GM12864 (cell line): ENCODE data around the gene ADAMTS8.

Experiments used
- DNase-seq: peaks from one replicate; pipeline ENCODE4 v3.0.0-alpha.2; 2011; ENCODE audit warnings: low read depth
- H3K4me3 ChIP-seq: 2 replicates; pipeline ENCODE4 v1.5.1; 2011; ENCODE audit warnings: mild to moderate bottlenecking, low read depth, low read length, control low read depth
- TF ChIP-seq, protein P1 (sequence below): IDR thresholded peaks from 2 replicates; pipeline ENCODE4 v1.5.1; 2011; ENCODE audit warnings: low read depth, mild to moderate bottlenecking, moderate library complexity, low read length, control low read depth, inconsistent platforms; ENCODE audit errors: missing control alignments

The ADAMTS8 gene

DNA sequence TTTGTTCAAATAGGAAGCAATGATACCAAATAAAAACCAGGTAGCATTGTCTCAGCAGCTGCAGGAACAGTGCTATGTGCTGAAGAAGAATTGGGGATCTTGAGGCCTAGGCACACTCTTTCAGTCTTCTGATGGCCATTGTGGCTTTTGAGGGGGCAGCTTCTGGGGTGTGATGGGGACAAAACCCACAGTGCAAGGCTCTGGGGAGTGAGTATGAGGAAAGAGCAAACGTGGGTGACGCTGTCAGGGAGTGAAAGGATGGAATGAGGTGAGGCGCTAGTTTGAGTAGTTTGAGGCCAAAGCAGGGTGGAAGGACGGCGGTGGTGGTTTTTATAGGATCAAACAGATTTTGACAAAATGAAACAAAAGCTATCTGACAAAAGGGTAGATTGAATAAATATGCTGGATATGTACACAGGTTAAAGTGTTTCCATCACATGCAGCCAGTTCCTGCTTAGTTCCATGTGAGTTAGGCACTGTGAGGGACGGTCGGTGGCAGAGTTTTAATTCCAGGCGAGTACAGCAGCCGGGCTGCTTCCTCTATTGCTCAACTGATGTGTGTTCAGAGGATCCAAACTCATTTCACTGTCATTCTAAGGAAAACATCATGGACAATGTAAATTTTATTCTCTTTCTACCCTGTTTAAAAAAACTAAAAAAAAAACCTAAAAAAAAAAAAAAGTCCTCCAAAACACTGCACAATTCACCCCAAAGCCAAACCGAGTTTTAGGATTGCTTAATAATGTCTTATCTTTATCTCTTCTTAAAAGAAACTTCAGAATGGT, 38.9 kb upstream of the ADAMTS8 start:
- H3K4me3 ChIP-seq = no peak overlapping the region
- no peak for DNase-seq
- TF ChIP-seq, protein P1, sequence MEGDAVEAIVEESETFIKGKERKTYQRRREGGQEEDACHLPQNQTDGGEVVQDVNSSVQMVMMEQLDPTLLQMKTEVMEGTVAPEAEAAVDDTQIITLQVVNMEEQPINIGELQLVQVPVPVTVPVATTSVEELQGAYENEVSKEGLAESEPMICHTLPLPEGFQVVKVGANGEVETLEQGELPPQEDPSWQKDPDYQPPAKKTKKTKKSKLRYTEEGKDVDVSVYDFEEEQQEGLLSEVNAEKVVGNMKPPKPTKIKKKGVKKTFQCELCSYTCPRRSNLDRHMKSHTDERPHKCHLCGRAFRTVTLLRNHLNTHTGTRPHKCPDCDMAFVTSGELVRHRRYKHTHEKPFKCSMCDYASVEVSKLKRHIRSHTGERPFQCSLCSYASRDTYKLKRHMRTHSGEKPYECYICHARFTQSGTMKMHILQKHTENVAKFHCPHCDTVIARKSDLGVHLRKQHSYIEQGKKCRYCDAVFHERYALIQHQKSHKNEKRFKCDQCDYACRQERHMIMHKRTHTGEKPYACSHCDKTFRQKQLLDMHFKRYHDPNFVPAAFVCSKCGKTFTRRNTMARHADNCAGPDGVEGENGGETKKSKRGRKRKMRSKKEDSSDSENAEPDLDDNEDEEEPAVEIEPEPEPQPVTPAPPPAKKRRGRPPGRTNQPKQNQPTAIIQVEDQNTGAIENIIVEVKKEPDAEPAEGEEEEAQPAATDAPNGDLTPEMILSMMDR = no peak

DNA sequence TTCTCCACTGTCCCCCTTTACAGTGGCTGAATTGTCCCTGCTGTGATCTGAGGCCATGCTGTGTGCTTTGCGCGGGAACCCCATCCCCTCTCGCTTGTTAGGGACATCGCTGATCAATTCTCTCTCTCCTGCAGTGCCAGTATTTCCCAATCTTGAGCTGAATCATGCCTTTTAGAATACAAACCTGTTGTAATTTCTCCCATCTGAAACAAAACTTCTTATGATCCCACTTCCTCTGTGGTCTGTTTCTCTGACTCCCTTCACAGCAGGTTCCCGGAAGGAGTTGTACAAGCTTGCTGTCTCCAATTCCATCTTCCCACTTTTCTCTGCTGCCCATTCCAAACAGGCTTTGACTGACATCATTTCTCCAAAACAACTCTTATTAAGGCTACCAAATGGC, 36.9 kb upstream of the ADAMTS8 start:
- TF ChIP-seq, protein P1 = no peak
- no peak for DNase-seq
- no peak overlapping the region for H3K4me3 ChIP-seq

DNA sequence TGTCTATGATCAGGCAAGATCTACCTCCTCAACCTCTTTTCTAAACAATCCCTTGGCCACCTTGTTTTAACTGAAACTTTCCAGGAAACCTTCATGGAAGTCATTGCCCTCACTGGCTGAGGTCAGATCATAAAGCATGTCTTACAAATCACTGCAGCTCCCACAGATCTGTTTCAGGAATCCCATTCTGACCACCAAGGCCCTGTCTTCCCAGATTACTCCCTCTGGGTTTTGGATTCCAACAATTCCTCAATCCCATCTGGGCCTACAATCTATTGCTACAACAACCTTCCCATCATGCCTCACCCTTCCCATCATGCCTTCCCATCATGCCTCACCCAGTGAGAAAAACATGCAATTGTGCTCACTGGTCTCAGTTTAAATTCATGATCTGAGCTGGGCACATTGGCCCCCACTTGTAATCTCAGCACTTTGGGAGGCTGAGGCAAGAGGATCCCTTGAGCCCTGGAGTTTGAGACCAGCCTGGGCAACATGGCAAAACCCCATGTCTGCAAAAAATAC, 35.9 kb upstream of the ADAMTS8 start:
- no peak for DNase-seq
- H3K4me3 ChIP-seq = no peak overlapping the region
- TF ChIP-seq, protein P1 = no peak

DNA sequence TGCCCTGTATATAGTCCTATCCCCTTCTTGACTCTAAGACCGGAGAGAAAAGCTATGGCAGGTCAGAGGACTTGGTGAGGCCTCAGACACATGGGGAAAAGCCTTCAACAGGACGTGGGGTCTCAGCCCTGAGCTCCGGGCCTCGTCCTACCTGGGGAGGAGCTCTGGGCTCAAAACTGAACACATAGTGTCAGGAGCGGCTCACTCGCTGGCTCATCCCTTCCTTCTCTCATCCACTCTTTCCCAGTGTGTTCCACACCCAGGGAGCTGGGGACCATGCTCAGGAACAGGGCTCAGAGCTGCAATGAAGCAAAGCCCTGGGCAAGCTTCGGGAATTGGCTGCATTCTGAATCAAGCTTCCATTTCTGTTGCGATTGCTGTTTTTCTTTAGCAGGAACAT, 34.5 kb upstream of the ADAMTS8 start:
- no peak overlapping the region for H3K4me3 ChIP-seq
- TF ChIP-seq, protein P1 = no peak
- no peak for DNase-seq

DNA sequence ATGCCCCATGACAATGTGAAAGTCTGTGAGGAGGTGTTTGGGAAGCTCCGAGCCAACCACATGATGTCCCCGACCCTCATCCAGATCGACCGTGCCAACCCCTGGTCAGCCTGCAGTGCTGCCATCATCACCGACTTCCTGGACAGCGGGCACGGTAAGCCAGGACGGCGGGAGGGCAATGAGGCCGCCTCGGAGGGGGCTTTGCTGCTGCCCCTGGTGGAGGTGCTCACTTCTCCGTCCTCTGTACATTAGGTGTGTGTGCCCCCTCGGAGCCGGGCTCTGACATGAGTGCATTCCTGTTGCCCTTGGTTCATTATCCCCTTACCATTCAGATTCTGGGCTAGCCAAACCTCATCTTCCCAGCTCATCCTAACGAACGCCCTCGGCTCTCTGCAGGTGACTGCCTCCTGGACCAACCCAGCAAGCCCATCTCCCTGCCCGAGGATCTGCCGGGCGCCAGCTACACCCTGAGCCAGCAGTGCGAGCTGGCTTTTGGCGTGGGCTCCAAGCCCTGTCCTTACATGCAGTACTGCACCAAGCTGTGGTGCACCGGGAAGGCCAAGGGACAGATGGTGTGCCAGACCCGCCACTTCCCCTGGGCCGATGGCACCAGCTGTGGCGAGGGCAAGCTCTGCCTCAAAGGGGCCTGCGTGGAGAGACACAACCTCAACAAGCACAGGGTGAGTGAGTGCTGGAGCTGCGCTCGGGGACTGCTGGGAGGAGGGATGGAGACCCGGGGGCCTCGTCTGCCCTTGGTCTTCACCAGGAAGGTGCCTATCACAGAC, 33.9 kb upstream of the ADAMTS8 start:
- TF ChIP-seq, protein P1 = no peak
- H3K4me3 ChIP-seq = no peak overlapping the region
- DNase-seq = no peak

DNA sequence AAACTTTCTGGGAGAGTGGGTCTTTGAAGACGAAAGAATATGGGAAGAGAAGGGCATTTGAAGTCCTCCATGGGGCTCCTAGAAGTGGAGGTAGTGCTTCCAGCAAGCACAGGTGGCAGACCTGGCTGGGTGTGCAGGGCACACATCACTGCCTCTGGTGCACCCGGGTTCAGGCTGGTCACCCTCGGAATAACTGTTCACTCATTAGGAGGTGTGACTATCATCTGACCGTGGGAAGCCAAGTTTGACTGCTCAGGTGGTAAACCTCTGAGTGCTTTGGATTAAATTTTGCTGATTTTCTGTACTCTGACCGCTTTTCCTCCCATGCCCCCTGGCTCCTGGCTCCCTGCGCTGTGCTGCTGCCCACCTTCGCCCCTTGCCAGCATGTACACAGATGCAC, 31.1 kb upstream of the ADAMTS8 start:
- DNase-seq = no peak
- TF ChIP-seq, protein P1 = no peak
- H3K4me3 ChIP-seq = no peak overlapping the region
